GM18519 (cell line): Measurements from ENCODE around the gene ZNF580.

Source experiments
- ATAC-seq: cut with Tn5 transposase; IDR thresholded peaks from one replicate; pipeline ENCODE4 v1.9.1; 2021; ENCODE audit warnings: mild to moderate bottlenecking, moderate library complexity; ENCODE audit not compliant: unreplicated experiment, low FRiP score

ZNF580 gene

DNA sequence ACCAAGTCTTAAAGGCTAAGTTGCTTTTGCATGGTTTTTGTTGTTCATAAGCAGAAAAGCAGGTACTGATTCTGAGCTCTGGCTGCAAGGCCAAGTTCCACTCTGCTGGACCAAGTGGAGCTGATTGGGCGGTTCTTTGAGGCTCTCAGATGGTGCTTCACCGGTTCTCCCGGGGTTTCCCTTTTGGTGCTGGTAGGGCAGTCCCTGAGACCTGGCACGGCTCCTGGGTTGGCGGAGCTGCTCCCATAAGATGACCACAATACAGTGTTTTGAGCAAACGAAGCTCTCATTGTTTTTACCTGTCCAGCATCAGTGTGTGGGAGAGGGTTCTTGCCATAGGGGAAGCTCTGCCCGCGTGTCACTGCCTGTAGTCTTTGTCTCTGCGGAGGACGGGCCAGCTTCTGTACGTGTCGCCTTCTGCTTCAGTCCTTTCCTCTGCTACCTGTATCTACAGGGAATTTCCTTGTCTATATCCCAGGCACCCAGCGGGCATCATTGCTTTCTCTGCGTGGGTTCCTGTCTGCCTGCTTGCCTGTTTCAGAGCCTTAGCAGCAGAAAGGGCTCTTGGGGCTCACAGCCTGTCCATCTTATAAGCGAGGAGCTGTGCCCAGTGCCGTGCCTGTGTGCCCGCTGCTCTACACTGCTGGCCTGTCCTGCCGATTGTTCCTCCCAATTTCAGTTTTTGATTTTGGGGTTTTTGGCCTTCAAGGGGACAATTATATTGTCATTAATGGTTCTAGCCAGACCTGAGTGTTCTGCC is 16.4 kb downstream of the ZNF580 start:
- no peak for ATAC-seq

DNA sequence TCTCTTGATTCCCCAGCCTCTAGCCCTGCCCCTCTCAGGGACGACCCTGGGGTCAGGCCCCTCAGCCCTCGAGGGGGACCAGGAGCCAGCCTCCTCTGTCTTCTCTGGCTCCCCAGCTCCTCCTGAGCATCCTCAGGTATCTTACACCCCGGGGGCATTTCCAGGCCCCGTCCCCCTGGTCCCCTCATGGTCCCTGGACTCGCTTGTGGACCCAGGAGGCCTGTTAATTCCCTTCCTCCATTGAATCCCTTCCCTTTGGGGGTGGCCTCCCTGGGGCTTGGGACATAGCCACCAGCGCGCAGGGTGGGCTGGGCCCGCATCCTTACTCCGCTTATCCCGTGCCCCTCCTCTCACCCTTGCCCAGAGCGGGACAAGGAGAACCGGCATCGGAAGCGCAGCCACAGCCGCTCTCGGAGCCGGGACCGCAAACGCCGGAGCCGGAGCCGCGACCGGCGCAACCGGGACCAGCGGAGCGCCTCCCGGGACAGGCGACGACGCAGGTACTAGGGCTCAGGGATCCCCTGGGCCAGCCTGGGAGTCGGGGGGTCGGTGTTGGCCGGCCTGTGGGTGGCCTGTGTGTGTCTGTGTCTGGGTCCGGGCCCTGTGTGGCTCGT is 18.2 kb downstream of the ZNF580 start:
- no peak for ATAC-seq

DNA sequence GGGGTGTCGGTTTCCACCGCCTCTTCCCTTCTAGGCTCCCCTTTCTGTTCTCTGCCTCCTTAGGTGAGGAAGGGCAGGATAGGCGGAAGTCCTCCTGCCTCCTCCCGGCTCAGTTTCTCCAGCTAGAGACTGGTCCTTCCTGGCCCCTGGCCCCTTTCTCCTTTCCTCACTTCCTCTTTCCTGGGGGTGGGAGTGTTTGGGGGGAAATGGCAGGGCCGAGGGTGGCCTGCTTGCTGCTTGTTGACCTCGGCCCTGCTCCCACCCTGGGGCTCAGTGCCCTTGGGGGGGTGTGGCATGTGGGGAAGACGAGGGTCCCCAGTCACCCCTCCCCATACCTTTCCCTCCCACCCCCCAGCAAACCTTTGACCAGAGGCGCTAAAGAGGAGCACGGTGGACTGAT is 19.0 kb downstream of the ZNF580 start:
- ATAC-seq = no peak

DNA sequence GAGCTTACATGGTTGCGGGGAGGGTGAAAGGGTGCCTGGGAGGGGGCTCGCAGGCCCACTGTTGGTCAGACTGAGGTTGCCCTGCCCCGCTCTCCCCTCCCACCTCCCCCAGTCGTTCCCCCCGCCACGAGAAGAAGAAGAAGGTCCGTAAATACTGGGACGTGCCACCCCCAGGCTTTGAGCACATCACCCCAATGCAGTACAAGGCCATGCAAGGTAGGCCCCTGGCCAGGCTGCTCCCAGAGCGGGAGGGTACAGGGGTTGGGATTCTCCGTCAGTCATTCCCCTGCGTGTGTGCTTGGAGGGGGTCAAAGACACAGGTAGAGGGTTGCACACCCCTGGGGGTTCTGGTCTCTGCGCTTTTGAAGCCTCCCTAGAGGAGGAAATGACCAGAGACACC is 19.6 kb downstream of the ZNF580 start:
- no peak for ATAC-seq

DNA sequence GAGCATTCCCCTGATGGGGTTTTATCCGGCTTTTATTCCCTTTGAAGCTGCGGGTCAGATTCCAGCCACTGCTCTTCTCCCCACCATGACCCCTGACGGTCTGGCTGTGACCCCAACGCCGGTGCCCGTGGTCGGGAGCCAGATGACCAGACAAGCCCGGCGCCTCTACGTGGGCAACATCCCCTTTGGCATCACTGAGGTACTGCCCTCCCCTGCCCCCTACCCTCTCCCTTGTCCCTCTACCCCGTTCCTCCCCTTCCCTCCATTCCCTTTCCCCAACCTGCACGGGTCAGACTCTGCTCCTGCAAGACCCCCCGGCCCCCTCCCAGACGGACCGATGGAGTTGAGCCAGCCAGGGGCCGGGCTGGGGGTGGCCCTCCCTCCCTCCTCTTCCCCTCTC is 20.2 kb downstream of the ZNF580 start:
- no peak for ATAC-seq

DNA sequence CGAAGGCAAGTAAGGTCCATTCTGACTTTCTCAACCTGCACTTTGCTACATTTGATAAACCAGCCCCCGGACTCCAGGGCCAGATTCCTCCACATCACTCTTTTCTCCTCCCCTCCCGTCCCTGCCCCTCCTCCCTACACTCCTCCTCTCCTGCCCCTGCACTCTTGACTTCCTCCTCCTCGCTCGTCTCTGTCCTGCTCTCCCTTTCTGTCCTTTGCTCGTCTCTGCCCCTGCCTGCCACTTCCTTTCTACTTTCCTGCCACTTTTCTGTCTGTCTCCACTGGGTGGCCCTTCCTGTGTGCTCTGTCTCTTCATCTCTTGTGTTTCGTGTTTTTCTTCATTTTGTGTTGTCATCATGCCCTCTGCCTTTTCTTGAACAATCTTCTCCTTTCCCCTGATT is 21.0 kb downstream of the ZNF580 start:
- ATAC-seq = no peak

DNA sequence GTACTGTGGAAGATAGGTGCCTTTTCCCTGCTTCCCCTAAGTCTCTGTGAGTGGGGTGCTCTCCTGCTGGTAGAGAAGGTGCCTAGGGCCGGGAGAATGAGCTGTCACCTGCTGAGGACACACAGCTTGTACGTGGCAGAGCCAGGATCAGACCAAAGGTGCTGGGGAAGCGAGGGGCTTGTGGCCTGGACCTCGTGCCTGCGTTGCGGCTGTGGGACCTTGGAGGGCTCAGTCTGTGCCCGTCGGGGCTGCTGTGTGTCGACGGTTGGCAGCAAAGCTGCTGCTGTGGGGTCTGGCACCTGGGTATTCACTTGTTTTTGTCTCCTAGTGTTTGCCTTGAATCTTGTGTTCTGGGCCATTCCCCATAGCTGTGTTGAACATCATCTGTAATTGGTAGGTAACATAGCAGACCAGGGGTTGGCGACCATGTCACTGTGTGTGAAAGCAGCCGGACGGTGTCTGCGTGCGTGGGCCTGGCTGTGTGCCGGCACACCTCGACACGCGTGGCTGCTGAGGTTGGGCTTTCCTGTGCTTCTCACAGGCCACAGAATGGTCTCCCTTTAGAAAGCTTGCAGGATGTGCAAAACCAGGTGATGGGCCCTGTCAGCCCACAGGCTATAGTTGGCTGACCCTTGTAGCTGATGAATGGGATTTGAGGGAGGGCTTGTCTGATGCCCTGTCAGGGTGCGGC is 23.2 kb downstream of the ZNF580 start:
- ATAC-seq = no peak

DNA sequence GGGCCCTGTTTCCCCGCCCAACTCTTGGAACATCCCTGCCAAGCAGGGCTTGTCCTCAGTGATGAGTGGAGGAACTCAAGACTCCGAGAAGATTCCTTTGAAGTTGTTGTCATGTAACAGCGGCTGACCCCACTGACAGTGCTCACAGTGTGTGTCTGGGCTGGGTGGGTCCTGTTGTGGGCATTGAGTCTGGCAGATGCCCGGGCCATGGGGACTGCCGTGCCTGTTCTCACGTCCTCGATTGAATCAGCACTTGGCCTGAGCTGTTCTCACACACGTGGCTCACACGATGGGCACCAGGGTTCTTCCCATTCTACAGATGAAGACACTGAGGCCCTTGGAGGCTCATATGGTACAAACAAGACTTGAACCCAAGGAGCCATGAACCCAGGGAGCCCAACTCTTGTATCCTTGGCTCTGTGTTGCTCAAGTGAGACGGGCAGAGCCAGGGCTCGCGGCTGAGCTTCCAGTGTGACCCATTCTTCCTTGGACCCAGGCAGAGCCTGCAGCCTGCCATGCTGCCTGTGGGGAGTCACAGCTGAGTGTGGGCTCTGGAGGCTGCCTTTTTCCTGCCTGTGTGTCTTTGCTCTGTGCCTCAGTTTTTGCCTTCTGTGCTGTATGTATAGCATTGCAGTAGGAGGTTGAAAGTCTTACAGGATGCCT is 25.7 kb downstream of the ZNF580 start:
- ATAC-seq = no peak

DNA sequence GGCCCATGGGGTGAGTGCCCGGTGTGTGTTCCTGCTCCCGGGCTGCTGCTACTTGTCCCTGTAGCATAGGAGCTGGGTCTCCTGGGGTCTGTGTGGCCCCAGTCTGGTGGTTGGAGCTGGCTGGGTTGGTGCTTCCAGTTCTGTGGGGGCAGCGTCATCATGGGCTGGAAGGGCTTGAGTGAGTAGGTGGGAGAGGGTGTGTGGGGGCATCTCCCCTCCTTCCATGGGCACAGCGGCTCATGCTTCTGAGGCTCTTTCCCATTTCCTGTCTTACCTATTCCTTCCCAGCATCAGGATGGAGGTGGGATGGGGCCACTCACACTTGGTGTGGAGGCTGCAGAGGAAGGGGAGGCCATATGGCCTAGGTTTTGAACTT is 26.2 kb downstream of the ZNF580 start:
- ATAC-seq = no peak

DNA sequence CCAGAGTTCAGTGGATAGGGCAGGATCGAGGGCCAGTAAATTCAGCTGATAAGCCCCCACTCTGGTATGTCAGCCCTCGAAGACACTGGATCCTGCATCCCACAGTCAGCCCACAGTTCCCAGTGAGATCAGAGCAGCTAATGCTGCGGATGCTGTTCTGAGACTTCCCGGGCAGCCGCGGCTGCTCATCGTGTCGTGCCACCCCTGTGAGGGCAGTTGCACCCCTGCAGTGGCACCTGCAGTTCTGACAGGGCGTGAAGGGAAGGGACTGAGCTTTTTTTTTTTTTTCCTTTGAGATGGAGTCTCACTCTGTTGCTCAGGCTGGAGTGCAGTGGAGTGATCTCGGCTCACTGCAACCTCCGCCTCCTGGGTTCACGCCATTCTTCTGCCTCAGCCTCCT is 26.7 kb downstream of the ZNF580 start:
- no peak for ATAC-seq

DNA sequence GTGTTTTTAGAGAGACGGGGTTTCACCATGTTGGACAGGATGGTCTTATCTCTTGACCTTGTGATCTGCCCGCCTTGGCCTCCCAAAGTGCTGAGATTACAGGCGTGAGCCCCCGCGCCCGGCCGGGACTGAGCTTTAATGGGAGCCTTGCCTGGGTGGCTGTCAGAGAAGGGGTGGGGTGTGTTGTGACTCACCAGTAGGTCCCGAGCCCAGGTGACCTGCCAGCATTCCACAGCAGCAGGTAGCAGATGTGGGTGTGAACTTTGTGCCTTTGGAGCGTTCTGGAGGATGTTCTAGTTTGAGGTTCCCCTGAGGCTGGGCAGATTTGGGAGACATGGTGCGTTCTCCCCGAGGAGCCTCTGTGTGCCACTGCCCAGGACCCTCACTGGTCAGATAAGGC is 27.2 kb downstream of the ZNF580 start:
- ATAC-seq = no peak

DNA sequence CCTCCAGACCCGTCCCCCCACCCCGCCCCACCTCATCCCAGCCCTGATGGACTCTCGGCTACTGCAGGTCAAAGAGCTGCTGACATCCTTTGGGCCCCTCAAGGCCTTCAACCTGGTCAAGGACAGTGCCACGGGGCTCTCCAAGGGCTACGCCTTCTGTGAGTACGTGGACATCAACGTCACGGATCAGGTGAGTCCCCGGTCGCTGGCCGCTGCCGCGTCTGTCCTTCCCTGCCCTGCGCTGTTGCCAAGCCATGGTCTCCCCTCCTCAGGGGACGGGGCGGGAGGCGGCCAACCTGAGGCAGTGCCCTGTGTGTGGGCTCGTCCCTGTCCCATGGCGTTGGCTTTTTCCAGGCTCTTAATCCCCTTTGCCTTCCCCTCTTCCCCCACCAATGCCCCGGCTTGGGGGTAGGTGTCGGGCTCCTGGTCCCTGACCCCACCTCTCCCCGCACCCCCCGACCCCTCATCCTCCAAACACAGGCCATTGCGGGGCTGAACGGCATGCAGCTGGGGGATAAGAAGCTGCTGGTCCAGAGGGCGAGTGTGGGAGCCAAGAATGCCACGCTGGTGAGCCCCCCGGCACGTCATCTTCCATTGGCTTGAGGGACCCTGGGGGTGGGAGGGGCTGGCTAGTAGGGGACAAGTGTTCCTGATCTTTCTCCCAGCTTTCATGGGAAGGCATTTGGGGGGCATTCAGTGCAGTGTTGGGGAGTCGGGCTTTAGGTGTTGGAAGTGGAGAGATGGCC is 28.0 kb downstream of the ZNF580 start:
- ATAC-seq = no peak

DNA sequence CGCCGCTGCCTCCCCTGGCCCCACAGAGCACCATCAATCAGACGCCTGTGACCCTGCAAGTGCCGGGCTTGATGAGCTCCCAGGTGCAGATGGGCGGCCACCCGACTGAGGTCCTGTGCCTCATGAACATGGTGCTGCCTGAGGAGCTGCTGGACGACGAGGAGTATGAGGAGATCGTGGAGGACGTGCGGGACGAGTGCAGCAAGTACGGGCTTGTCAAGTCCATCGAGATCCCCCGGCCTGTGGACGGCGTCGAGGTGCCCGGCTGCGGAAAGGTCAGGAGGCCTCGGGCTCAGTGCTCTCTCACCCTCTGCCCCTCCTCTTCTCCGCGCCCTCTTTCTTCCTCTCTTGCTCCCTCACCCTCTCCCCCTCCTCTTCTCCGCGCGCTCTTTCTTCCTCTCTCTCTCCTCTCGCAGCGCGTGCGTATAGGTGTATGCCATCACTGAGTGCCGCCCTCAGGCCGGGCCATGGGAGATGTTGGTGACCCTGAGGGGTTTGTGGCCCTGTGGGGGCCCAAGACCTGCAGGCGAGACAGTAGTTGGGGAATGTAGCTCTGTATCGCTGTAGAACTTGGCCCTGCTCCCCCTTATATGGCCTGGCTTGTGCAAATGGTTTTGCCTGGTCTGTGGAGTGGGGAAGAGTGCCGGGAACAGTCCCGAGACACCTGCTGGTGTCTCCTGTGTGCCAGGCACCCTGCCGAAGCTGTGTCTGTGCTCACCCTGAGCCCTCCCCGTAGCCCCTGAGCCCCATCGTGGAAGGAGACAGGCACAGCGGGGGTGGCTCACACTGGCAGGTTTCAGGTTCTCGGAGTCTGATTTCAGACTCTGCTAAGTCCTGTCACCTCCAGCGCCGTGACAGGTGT is 28.8 kb downstream of the ZNF580 start:
- no peak for ATAC-seq

DNA sequence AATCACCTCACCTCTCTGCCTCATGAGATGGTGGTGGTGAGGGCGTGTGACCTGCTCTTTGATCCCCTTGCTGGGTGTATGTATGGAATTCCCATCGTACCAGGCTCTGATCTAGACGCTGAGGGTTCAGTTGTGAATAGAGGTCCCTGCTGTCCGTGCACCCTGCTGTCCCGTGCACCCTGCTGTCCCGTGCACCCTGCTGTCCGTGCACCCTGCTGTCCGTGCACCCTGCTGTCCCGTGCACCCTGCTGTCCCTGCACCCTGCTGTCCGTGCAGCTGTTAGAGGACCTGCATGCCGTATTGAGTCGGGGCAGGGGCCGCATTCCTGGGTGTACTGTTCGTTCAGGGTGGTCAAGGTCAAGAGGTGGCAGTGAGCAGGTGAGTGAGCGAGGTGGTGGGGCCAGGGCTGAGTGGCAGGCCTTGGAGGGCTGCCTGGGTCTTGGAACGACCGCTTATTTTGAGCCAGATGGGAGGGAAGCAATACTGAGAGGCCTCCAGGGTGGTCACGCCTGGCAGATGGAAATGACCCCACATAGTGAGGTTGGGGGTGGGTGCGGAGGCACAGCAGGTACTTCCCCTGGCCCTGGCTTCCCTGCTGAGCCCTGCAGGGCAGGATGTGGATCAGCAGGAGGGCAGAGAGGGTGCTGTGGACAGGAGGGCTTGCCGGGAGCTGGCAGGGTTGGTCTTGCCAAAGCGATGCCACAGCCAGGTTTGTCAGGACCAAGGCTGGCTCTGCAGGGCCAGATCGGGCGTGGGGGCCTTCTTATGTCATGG is 29.7 kb downstream of the ZNF580 start:
- ATAC-seq = no peak

DNA sequence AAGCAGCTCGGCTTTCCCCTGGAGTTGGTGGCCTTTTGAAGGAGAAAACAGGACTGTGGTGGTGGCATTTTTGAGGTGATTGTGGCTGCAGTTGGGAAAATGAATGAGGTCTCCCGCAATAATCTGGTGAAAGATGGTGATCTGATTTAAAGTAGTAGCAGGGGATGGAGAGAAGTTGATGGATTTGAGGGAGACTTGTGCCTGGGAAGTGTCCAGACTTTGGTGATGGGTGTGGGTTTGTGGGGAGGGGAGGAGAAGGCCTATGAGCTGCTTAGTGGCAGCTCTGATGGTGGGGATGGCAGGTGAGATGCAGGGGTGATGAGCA is 30.2 kb downstream of the ZNF580 start:
- no peak for ATAC-seq

DNA sequence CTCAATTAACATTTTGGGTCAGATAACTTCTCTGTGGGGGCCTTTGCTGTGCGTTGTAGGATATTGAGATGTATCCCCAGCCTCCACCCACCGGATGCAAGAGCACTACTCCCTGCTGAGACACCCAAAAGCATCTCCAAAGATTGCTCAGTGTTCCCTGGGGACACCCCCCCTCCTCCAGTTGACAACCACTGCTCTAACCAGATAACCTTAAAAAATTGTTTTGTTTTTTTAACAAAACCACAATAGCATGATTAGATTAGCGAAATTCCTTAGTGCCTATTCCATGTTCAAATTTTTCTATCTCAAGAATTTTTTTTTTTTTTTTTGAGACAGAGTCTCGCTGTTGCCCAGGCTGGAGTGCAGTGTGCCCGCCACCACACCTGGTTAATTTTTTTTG is 31.6 kb downstream of the ZNF580 start:
- no peak for ATAC-seq

DNA sequence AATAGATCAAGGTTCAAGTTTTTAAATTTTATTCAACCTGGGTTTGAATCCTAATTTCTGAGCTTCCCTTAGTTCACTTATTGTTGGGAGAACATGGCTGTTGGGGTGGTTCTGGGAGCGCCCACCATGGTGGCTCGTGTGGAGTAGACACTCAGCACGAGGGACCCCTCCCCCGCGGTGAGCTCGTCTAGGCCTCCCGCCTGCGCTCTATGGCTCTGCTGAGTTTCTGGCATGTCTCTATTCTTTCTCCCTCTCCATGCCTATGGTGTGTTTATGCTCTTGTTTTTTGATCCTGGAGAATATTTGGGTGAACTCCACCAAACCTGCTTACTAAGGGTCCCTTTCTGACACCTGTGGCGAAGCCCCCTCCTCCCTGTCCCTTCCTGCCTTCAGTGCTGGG is 32.7 kb downstream of the ZNF580 start:
- no peak for ATAC-seq

DNA sequence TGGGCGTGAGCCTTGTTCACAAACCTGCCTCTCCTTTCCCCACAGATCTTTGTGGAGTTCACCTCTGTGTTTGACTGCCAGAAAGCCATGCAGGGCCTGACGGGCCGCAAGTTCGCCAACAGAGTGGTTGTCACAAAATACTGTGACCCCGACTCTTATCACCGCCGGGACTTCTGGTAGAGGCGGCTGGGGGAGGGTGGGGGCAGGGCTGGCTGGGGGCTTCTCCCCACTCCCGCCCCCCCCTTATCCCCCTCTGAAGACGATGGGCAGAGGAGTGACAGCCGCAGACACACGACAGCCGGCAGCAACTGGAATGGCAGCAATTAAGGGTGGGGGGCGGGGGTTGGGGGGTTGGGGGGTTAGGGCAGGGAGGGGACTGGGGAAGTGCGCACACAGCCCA is 33.1 kb downstream of the ZNF580 start:
- no peak for ATAC-seq

DNA sequence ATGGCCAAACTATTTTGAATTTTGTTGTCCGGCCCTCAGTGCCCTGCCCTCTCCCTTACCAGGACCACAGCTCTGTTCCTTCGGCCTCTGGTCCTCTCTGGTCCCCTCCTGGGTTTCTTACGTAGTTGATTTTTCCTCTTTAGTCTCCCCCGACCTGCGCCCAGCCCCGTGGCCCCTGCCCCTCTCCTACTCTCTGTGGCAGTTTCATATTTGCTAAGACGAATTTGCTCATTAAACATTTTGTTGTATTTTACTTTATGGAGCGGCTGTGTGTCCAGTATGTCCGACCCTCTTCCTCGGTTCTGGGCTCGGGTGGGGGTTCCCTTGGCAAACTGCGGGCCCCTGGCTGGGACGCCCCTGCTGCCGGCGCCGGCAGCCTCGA is 33.6 kb downstream of the ZNF580 start:
- ATAC-seq = no peak
